Smooth muscle cell of the brain vasculature (primary cell): ENCODE data around the gene EPC2.
"Not testable (repeated sequence)": the region's sequence is repeated elsewhere in the genome, so short reads cannot be mapped to it uniquely, and the experiment has no call there.

ENCODE experiments used
- DNase-seq: peaks from one replicate; pipeline ENCODE4 v3.0.0-alpha.2; 2012; ENCODE audit warnings: low read depth, low spot score

The EPC2 gene

DNA sequence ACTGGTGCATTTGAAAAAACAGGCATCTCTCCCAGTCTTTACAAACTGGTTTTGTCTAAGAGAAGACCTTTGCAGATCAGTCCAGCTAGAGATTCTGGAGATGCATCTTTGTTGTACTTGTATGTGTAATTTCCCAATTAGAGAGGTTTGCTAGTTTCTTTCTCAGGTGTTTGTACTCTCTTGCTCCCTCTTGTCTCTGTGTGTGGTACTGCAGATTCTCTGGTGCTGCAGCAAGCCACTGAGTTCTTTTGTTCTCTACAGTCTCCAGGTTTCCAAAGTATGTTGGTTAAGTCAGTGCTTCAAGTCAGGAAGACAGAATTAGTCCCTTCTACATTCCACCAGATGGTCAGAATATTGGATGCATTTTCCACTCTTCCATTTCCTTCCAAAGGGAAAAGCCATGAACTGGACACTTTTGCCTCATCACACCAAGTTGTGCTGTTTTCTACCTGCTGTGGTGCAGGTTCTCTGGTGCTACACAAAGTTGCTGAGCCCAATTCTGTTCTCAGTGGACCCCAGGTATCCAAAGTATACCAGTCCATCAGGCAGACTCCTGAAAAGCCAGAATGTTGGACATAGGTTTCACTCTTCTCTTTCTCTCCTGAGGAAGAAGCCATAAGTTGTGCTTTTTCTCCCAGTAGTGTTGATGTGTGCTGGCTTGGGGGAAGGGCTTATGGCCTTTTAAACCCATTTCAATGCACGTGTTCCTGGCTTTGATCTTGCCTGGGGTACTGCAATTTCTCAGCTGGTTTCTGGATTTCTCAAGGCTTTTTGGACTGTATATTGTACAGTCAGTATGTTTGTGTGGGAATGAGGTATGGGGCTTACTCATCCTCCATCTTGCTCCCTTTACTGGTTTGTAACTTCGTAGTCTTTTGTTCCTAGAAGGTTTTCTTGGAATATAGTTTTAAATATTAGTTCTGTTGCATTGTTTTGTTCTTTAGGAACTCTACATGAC, 29.8 kb downstream of the EPC2 start:
- DNase-seq = no peak

DNA sequence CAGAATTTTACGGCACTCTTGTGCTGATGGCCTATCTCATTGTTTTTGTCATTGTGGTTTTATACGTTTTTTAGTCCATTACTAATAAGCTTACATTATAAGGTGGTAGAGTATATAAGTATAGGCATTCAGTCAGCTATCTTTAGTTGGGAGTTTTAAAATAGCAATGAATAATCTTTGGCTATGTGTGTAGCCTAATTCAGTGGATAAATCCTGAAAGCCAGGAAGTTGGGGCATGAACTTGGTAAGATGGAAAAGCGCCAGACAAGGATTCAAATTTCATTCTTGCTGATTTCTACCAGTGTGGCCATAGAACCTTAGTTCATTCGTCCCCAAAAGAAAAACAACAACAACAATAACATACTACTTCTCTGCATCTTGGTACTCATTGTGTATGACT, 31.2 kb downstream of the EPC2 start:
- DNase-seq = peak; percentile 12

DNA sequence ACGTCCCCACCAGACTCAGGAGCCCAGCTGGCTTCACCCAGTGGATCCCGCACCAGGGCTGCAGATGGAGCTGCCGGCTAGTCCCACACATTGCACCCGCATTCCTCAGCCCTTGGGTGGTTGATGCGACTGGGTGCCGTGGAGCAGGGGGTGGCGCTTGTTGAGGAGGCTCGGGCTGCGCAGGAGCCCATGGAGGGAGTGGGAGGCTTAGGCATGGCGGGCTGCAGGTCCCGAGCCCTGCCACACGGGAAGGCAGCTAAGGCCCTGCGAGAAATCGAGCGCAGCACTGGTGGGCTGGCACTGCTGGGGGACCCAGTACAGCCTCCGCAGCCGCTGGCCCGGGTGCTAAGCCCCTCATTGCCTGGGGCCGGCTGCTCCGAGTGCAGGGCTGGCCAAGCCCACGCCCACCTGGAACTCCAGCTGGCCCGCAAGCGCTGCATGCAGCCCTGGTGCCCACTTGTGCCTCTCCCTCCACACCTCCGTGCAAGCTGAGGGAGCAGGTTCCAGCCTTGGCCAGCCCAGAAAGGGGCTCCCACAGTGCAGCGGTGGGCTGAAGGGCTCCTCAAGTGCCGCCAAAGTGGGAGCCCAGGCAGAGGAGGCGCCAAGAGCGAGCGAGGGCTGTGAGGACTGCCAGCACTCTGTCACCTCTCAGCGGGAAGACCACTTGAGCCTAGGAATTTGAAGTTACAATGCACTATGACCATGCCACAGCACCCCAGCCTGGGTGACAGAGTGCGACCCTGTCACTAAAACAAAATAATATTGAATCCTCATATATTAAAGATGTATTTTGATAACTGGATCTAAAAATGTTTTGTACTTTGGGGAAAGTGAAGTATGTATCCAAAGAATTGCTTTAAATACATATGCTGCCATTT, 34.0 kb downstream of the EPC2 start:
- DNase-seq = not testable (repeated sequence)

DNA sequence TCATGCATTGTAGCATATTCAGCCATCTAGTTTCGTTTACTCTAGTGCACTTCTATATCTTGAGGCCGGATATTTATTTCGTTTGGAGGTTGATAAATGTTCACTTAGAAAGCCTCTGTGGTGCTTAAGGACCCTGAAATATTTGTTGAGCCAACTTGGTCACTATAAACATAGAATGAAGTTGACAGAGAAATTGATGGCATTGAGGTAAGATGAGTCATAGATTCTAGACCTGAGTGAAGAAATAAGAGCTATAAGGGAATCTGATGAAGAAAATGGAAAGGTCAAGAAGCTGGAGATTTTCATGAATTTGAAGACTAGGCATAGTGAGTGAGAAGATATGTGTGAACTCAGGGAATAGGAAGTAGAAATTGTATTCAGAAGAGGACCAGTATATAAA, 35.9 kb downstream of the EPC2 start:
- no peak for DNase-seq

DNA sequence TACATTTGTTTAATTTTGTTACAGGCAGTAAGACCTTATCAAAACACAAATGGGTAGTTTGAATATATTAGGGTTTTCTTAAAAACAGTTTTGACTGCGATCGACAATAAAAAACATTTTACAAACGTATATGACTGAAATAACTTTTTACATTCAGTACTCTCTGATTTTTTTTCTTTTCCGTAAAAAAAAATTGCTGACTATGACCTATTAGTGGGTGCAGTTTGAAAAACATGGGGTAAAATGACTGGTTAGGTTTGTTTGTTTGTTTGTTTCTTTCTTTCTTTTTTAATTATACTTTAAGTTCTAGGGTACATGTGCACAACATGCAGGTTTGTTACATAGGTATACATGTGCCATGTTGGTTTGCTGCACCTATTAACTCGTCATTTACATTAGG, 36.9 kb downstream of the EPC2 start:
- DNase-seq = no peak

DNA sequence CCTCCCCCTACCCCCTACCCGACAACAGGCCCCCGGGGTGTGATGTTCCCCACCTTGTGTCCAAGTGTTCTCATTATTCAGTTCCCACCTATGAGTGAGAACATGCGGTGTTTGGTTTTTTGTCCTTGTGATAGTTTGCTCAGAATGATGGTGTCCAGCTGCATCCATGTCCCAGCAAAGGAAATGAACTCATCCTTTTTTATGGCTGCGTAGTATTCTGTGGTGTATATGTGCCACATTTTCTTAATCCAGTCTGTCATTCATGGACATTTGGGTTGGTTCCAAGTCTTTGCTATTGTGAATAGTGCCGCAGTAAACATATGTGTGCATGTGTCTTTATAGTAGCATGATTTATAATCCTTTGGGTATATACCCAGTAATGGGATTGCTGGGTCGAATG, 37.3 kb downstream of the EPC2 start:
- DNase-seq = not testable (repeated sequence)

DNA sequence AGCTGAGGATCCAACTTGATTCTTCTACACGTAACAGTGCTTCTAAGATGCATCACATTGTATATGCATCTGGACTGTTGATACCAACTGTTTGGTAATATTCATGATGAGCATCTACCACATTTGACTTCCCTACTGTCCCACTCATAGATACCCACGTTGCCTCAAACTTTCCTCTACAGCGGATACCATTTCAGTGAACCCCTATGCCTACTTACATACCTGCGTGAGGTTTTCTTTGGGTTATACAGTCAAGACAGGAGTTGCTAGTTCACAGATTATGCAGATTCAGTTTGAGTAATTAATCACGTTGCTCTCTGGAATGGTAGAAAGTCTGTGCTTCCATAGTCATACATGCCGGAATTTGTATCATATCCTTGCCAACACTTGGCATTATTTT, 40.0 kb downstream of the EPC2 start:
- DNase-seq = no peak

DNA sequence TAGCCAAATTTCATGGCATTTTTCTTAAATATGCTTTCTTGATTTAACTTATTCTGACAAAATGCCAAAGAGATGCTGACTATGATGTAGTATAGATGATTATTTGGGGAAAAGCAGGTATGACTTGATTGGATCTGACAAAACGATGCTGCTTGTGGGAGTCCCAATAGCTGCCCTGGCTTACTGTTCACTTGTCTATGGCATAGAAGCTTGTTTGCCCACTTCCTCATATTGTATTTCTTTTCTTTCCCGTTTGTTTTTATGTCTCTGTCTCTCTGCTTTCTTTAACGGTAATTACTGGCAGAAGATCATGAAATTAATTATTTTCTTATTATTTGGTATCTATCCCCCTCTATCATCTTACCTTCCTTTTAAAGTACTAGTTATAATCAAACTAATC, 43.0 kb downstream of the EPC2 start:
- DNase-seq = no peak

DNA sequence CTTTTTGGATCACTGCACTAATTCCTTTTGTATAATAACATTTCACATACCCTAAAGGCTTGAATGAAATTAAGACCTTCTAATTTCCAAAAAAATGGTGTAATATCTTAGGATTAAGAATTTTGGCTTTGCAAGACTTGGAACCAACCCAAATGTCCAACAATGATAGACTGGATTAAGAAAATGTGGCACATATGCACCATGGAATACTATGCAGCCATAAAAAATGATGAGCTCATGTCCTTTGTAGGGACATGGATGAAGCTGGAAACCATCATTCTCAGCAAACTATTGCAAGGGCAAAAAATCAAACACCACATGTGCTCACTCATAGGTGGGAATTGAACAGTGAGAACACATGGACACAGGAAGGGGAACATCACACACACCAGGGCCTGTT, 43.5 kb downstream of the EPC2 start:
- not testable (repeated sequence) for DNase-seq

DNA sequence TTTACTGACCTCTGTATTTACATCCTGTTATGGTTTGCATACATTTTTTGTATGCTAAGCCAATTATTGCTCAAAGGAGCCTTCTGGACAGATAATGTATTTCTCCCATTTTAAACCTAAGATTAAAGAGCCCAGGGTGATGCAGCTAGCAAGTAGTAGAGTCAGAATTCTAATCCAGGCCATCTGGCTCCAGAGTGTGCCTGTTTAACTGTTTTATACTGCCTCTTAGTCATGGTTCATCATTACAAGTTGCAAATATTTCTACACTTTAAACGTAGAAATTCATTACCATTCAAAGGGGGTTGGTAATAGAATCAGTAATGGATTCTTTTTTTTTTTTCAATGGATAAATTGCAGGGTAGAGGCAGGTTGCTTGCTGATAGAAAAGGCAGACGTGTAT, 52.4 kb downstream of the EPC2 start:
- no peak for DNase-seq

DNA sequence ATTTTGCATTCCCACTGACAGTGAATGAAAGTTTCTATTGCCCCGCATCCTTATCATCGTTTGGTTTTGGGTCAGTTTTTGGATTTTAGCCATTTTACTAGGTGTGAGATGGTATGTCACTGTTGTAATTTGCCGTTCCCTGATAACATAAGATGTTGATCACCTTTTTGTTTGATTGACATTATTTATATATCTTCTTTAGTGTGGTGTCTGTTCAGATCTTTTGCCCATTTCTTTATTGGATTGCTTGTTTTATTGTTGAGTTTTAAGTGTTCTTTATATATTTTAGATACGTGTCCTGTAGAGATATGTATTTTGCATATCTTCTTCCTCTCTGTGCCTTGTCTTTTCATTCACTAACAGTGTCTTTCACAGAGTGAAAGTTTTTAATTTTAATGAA, 55.3 kb downstream of the EPC2 start:
- no peak for DNase-seq

DNA sequence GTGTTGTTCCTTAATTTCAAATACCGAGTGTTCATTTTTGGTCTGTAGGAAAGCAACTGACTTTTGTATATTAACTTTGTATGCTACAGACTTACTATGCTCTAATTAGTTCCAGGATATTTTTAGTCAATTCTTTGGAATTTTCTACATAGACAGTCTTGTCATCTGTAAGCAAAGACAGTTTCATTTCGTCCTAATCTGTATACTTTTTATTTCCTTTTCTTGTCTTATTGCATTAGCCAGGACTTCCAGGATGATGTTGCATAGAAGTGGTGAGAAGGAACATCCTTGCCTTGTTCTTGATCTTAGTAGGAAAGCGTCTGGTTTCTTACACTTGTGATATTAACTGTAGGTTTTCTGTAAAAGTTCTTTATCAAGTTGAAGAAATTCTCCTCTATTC, 56.5 kb downstream of the EPC2 start:
- no peak for DNase-seq

DNA sequence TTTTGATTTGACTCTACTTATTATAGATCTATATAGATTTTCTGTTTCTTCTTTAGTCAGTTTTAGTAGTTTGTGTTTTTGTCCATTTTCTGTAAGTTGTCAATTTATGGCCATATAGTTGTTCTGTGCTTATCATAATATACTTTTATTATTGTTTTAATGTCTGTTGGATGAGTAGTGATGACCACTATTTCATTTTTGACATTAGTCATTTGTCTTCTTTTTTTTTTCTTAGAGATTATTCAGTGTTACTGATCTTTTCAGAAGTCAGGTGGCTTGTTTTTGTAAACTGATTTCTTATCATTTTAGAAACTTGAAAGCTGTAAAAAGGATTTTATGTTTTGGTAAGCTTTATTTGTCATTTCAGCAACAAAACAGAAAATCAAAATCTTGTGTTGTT, 57.3 kb downstream of the EPC2 start:
- no peak for DNase-seq

DNA sequence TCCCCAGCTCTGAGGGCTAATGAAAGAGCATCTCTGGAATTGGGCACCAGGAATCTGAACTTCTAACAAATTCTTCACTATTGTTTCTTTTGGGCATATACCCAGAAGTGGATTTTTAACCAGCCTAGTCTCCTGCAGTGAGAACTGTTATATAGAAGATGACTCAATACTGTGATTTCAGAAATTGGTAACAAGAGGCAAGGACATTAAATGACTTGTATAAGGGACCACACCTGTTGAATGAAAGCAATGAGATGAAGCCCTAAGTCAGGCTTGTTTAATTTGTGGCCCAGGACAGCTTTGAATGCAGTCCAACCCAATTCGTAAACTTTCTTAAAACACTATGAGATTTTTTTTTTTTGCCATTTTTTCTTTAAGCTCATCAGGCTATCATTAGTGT, 57.9 kb downstream of the EPC2 start:
- no peak for DNase-seq

DNA sequence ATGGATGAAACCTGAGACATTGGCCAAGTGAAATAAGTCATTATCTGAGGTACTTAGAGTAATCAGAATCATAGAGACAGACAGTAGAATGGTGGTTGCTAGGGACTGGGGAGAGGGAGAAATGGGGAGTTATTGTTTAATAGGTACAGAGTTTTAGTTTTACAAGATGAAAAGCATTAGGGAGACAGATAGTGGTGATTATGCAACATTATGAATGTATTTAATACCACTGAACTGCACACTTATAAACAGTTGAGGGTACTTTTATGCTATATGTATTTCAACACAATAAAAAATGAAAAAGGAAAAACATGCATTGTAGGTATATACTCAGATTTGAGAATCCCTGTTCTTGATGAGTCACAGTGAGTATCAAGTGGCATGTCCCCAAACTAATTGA, 59.7 kb downstream of the EPC2 start:
- no peak for DNase-seq

DNA sequence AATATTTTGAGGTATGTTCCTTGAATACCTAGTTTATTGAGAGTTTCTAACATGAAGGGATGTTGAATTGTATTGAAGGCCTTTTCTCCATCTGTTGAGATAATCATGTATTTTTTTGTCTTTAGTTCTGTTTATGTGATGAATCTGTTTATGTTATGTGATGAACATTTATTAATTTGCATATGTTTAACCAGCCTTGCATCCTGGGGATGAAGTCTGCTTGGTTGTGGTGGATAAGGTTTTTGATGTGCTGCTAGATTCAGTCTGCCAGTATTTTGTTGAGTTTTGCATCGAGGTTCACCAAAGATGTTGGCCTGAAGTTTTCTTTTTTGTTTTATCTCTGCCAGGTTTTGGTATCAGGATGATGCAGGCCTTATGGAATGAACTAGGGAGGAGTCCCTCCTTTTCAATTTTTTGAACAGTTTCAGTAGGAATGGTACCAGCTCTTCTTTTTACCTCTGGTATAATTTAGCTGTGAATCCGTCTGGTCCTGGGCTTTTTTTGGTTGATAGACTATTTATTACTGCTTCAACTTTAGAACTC, 71.9 kb downstream of the EPC2 start:
- no peak for DNase-seq

DNA sequence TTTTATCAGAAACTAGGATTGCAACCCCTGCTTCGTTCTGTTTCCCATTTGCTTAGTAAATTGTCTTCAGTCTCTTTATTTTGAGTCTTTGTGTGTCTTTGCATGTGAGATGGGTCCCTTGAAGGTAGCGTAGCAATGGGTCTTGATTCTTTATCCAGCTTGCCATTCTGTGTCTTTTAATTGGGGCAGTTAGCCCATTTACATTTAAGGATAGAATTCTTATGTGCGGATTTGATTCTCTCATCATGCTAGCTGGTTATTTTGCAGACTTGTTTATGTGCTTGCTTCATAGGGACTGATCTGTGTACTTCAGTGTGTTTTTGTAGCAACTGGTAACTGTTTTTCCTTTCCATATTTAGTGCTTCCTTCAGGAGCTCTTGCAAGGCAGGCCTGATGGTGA, 73.5 kb downstream of the EPC2 start:
- no peak for DNase-seq

DNA sequence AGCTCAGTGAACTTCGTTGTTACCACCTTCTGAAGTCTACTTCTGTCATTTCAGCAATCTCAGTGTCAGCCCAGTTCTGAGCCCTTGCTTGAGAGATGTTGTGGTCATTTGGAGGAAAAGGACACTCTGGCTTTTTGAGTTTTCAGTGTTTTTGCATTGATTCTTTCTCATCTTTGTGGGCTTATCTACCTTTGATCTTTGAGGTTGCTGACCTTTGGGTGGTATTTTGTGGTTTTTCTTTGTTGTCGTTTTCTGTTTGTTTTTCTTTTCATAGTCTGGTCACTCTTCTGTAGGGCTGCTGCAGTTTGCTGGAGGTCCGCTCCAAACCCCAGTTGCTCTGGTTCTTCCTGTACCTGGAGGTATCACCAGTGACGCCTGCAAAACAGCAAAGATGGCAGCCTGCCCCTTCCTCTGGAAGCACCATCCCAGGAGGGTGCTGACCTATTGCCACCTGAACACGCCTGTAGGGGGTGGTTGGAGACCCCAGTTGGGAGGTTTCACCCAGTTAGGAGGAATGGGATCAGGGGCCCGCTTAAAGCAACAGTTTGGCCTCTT, 74.7 kb downstream of the EPC2 start:
- no peak for DNase-seq

DNA sequence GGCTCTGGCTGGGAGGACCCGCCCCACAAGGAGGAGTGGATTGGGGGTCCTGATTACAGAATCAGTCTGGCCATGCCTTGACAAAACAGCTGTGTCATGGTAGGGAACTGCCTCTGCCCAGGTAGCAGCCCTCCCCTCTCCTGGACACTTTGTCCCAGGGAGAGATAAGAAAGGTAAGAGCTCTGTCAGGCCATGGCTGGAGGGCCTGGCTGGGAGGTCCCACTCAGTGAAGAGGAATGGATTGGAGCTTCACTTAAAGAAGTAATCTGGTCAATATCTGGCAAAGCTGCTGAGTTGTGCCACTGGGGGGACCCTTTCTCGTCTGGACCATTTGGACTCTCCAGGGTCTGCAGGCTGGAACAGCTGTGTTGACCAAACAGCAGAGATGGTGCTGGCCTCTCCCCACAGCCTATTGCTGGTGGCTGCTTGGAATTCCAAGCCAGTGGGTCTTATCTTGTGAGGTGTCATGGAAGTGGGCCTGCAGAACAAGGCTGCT, 75.4 kb downstream of the EPC2 start:
- no peak for DNase-seq

DNA sequence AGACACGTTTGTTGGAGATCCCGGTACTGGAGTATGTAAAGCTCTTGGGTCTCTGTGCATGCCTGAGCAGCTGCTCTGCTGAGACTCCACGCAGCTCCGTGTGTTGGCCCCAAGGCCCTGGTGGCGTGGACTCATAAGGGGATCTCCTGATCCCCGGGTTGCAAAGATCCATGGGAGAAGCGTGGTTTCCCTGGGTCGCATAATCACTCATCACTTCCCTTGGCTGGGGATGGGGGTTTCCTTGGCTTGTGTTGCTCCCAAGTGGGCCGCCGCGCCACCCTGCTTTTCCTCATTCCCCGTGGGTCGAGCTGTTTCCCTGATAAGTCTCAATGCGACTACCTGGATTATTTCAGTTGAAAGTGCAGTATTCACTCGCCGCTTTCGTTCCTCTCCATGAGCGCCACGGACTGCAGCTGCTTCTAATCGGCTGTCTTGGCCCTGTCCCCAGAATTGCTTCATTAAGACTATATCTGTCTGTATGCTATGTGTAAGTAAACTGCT, 76.0 kb downstream of the EPC2 start:
- no peak for DNase-seq

DNA sequence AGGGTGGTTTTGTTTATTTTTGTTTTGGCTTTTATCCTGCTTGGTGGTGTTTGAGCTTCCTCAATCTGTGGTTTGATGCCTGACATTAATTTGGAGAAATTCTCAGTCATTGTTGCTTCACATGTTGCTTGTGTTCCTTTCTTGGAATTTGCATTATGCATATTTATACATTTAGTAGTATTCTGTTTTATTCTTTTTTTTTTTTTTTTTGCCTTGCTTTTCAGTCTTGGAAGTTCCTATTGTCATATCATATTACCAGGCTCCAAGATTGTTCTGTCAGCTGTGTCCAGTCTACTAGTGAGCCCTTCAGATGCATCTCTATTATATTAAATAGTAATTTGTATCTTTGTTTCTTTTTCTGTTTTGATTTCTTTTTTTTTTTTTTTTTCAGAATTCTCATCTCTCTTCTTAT, 77.0 kb downstream of the EPC2 start:
- no peak for DNase-seq
